GM19238 (cell line): ENCODE data around the gene RBP5.

Source experiments
- DNase-seq: peaks from one replicate; pipeline ENCODE4 v3.0.0; 2011; ENCODE audit warnings: low spot score; ENCODE audit not compliant: insufficient read length

Gene RBP5

DNA sequence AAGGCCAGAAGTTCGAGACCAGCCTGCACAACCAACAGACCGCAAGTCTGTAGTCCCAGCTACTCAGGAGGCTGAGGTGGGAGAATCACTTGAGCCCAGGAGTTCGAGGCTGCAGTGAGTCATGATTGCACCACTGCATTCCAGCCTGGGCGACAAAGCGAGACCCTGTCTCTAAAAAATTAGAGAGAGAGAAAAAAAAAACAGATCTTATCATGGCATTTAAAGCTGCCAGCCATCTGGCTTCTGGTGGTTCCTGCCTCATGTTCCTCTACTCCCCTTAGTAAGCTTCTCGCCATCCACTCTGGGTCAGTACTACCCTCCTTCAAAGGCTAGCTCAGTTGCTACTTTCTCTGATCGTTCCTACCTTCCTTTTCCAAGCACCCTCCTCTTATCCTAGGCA, 17.5 kb upstream of the RBP5 start:
- DNase-seq, result no peak

DNA sequence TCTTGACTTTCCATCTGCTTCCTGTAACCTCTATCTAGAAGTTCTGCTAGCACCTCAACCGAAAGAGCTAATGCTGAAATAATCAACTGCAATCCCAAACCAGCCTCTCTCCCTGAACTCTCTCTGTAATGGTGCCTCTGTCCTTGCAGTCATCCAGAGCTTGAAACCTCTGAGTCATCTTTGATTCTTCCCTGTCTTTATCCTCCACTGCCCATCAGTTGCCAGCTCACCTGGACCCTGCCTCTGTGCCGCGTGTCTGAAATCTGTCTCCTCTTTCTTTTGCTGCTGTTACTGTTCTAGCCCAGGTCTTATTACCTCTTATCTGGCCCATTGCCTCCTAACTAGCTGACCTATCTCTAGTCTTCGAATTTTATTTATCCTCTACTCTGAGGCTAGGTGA, 17.0 kb upstream of the RBP5 start:
- no peak for DNase-seq

DNA sequence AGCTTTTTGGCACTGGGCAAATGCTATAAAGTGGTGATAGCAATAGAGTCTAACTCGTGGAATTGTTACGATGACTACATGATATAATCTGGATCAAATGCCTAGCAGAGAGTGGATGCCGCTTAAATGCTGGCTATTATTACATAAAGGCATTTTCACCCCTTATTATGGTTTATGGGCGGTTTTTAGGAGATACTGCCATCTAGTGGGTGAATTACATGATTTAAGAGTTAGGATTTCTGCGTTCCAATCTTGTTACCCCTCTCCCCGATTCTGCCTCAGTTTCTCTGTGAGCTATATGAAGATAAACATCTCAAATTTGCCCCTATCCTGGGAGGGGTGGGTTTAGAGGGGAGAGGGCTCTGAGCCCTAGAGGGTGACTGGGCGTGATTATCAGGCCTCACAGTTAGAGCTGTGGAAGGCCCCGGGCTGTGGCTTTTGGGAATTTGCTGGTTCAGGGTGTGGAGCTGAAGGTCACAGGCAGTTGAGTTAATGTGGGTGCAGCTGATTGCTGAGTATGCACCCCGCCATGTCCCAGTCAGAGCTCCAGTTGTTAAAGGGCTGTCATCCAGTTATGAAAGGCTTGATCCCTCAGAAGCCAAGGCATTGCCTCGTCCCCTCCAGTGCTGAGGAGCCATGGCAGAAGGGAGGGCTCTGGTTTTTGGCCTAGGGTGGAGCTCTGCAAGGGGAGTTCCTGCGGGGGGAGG, 15.9 kb upstream of the RBP5 start:
- no peak for DNase-seq

DNA sequence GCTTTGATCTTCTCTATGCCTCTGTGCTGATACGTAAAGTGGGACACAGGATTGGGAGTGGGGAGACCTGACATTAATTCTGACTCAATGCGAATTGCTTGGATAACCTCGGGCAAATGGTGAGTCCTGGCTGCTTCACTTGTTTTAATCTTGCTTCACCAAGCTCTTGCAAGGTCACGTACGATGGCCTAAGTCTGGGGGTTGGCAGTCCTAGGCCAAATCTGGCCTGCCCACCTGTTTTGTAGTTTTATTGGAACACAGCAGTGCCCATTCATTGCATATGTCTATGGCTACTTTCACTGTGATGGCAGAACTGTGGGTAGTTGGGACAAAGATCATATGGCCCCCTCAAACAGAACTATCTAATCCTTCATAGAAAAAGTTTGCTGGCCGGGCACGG, 14.9 kb upstream of the RBP5 start:
- no peak for DNase-seq

DNA sequence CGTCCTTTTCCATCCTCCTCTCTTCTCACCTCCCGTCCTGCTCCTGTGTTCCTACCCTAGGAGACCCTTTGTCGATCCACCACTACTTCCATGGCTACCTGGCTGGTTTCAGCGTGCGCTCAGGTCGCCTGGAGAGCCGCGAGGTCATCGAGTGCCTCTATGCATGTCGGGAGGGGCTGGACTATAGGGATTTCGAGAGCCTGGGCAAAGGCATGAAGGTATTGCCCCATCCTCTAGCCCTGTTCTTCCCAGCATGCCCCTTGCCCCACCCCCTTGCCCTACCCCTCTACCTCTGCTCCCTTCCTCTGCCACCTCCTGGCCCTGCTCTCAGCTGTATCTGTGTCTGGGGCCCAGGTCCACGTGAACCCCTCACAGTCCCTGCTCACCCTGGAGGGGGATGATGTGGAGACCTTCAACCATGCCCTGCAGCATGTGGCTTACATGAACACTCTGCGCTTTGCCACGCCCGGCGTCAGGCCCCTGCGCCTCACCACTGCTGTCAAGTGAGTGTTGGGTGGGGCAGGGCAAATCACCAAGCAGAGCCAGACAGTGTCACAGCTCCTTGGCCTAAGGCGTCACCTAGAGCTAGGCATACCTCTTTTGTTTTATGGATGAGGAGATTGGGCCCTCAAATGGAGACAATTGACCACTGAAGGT, 14.2 kb upstream of the RBP5 start:
- no peak for DNase-seq

DNA sequence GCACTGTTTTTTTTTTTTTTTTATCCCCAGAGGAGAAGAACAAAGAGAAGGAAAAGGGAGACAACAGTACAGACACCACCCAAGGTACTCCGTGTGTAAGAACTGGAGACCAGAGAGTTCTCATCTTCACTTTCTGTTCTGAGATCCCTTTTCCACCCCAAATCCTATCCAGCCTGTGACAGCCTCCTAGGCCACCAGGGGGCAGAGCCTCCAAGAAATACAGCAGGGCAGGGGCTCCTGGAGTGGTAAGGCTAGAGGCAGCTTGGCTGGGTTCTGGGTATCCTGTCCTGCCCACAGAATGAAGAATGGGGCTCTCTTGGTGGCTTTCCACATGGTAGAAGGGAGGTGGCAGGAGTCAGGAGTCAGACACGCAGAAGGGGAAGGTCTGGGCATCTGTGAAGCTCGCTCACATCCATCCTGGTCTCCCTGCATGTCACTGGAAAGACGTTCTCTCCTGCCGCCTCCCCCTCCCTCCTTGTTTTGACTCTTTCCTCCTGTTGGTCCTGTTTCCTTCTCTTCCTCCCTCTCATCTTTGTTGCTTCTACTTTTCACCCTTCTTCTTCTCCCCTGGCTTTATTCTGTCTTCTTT, 13.5 kb upstream of the RBP5 start:
- peak; percentile 34 for DNase-seq

DNA sequence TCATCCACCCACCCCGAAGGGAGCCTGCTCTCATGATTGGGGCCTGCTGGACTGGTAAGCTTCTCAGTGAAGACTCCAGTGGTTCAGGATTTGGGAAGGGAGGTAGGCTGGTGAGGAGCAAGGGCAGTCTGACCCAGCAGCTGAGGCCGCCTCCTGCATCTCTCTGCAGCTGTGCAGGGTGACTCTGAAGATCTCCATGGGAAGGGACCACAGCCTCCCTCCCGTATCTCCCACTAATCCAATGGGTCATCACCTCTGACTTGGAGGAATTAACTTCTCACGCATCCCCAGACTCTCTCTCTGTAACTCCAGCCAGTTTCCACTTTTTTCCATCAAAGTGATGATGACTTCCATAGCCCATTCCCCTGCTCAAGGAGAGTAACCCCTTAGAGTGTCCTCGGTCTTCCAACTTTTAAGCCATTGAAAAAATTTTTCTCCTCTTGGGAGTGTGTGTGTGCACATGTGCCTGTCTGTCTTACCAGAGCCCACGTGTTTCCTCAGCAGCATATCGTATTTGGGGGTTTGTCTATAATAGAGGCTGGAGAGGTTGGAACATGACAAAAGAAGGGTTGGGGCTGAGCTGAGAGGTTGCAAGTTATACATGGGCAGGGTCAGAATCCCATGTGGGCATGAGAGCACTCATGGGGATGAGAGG, 12.8 kb upstream of the RBP5 start:
- no peak for DNase-seq

DNA sequence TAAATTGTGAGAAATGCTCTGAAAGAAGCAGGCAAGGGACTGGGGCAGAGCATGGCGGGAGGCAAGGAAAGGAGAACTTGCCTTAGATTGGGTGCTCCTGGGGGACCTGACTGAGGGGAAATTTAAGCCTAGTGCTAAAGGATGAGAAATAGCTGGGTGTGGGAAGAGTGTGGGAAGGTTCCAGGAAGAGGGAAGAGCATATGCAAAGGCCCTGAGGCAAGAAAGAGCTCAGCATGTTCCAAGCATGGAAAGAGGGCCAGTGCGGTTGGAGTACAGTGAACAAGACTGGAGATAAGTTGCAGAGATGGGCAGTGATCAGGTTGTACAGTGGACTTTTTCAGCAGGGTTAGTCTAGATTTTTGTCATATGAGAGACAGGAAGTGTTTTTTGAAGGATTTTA, 10.5 kb upstream of the RBP5 start:
- DNase-seq, result no peak

DNA sequence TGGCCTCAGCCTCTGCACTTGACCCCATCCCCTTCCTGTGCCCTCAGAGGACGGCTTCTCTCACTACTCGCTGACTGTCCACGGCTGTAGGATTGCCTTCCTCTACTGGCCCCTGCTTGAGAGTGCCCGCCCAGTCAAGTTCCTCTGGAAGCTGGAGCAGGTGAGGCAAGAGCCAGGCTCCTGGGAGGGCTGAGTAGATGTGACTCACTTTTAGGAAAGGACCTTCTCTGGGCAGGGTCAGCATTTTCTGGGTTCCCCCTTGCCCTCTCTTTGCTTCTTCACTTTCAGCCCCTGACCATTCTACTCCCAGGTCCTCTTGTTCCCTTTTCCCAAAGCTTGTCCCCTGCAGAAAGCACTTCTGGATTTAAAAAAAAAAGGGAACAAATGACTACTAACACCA, 9.2 kb upstream of the RBP5 start:
- DNase-seq, result no peak

DNA sequence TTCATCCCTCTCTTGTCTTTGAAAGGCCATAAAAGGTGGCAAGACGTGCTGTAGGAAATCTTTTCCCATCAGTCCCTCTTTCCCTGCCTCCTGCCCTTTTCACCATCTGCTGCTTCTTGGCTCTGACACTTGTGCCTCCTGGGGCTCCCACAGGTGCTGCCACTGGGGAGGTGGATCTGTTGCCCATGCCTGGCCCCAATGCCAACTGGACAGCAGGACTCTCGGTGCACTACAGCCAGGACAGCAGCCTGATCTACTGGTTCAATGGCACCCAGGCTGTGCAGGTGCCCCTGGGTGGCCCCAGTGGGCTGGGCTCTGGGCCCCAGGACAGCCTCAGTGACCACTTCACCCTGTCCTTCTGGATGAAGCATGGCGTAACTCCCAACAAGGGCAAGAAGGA, 8.0 kb upstream of the RBP5 start:
- no peak for DNase-seq

DNA sequence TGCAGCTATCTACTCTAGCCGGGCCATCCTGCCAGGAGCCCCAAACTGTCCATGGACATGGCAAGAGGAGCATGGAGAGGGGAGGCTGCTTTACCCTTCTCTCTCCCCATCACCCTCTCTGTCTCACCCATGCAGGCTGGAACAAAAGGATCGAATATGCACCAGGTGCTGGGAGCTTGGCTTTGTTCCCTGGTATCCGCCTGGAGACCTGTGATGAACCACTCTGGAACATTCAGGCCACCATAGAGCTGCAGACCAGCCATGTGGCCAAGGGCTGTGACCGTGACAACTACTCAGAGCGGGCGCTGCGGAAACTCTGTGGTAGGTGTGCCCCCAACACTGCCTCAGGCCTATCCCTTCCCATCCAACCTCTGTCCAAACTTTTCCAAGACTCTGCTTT, 7.4 kb upstream of the RBP5 start:
- no peak for DNase-seq

DNA sequence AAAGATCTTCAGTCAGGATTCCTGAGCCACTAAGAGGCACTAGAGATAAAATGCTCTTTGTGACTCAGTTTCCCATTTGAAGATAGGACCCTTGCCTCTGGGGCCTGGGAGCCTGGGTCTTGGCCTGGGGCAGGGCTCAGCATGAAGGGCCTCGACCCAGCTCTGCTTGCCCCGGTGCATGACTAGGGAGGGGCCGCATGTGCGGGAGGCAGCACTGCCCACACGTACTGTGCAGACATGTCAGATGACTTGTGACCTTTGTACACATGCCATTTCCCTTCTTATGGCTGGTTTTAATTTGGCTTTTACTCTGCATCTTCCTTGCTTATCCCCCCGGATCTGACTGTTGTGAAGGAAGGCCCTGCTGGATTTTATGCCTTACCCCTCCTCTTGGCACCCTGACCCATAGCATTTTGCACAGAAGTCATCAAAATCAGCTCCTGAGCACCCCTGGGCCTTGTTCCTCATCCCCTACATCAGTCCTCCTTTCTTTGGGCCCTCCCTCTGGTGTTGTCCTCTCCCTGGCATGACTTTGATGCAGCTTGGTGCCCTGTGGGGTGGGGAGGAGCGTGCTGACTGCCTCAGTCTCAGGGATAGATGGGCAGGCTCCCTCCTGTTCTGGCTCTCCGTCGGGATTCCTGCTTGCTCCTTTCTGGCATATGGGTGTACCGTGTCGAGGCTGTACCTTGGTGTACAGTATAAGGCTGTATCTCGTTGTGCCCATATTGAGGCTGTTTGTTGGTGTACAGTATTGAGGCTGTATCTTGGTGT, 5.9 kb upstream of the RBP5 start:
- DNase-seq, result no peak

DNA sequence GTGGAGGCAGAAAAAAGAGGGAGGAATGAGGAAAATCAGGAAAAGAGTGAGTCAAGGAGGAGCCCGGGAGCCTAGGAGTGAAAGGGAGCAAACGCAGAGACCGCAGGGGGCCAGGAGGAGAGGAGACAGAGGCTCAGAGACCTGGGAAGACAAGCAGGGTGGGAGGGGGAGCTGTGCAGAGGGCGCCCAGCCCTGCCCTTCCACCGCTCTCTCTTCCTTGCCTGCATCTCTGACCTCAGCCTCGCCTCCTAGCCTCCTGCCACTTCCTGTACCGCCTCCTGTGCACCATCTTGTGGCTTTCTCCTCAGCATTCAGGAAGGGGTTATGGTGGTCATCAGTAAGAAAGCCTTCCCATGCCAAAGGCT, 2.8 kb upstream of the RBP5 start:
- no peak for DNase-seq

DNA sequence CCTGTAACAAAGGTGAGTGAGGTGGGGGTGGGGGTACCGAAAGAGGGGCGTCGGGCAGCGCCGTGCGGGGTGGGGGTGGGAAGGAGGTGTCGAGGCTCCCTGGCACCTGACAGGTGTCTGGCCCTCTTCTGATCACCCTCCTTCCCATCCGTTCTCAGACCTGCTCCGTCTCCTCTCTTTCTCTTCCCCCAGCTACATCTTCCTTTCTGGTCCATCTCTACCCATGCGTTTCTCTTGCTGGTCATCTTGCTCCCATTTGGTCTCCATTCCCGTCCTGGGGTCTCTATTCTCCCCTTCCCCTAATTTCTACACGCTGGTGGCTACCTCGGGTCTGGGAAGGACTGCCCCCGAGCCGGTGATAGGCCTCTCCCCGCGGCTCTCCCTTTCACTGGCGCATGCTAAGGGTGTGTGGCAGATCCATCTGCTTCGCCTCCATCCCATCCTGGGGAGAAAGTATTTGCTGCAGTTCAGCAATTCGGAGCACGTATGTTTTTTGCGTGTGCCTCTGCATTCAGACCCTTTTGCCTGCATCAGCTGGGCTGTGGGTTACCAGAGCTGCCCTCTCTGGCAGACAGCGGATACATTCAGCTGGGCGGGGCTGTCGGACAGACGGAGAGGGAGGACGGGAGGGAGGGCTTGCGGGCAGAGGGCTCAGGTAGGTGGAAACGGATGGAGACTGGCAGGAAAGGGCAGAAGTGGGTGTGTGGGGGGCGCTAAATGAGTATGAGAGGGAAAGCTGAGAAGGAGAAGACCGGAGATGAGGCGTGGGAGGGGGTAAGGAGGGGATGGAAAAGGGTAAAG, 2.2 kb upstream of the RBP5 start:
- DNase-seq, result peak; percentile 37

DNA sequence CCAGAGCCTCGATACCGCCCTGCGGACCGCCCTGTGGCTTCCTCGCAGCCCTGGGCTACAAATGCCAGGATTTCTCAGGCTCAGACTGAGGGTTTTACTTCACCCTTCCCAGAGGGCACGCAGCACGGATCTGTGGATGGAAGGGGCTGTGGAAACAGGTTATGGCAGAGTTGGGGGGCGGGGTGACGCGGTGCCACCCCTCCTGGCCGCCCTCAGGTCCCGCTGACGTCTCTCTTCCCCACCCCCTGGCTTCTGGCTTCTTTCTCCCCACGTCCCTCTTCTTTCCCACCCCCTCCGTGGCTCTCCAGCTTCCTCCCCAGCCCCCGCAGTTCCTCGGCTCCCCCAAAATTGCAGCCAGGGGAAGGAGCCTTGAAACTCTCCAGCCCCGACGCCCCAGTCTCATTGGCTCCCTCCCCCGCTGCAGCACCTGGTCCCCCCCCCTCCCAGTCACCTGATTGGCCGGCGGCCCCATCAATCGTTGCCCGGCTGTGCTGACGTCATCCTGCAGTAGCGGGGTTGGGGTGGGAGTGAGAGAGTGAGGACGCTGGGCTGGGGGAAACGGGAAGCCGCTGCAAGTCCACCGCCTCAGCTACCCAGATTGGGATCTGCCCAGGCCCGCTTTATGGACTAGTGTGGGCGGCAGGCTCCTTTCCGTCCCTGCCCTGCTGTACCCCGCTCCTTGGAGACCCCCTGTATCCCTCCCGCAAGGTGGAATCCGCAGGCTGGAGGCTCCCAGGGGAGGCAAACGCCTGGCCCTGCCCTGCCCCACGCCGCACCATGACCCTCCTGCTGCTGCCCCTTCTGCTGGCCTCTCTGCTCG, 1.4 kb upstream of the RBP5 start, which contains the start of gene CLSTN3:
Gene CLSTN3, plus strand, starts transcription at position 500 of the 820 bp plus-strand sequence. Its CDS starts 278 bp downstream, at position 778.
- peak; percentile 100 for DNase-seq

DNA sequence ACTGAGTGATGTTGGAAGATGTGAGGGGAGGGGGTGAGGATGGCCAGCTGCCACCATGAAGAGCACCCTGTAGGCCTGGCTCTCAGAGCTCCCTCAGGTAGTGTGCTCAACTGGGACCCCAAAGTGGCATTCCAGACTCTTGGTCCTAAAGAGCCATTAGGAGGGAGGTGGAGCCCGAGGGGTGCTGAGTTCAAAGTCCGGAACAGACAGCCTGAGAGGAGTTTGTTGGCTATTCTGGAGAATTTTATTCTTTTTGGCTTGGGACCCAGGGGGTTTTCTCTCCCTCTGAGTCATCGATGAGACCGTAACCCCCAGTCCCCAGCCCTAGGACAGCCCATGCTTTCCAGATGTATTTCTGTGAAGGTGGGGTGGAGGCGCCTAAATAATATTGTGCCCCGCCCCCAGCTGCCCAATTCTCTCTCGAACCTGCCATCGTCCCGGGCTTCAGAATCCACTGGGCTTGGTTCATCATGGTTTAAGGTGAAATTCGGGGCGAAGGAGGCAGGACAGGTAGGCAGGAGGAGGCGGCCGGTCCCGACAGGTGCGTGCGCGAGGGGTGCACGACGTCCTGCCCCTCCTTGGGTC, 690 bp upstream of the RBP5 start:
- no peak for DNase-seq

DNA sequence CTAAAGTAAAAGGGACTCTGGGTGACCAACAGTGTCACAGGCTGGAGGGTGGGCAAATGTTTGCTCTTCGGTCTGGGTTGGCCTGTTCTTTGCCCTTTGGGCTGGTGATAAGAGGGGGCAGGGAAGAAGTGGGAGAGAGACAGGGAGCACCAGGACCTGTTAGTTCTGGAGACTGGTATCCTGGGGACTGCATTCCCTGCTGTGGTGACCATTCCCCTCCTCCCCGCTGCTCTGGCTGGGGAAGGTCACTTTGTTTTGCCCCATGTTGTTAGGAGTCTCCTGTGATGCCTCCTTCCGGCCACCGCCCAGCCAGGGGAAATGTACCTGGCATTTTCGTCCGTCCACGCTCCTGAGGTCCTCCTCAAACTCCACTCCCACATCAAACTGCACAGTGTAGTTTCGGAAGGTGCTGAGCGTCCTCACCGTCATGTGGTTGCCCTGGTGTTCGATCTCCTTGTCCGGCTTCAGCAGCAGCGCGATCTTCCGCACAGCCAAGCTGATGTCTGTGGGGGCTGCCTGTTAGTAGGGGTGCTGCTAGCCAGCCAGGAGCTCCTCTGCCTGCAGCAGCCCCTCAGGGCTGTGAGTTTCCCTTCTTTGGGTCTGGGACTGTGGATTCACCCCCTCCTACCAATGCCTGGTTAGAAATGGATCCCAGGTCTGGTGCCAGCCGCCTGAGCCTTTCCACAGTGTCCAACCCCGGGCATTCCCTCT, 618 bp downstream of the RBP5 start:
- no peak for DNase-seq

DNA sequence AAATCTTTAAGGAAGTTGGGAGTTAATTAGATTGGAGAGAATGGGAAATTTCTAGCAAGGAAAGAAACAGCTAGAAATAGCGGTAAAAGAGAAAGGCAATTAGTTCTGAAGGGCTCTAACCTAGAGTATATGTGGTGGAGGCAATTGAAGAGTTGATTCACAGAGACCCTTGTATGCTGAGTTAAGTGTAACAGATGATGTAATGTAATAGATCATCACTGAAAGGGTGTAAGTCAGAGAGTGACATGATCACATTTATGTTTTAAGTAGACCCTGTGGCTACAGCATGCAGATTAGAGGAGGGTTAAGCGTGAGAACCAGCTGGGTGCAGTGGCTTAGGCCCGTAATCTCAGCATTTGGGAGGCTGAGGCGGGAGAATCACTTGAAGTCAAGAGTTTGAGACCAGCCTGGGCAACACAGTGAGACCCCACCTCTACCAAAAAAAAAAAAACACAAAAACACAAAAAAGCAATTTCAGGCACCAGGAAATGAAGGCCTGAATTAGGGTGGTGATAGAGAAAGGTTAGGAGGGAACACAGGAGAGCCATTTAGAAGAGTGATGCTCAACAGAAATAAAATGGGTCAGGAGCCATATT, 3.0 kb downstream of the RBP5 start:
- DNase-seq, result no peak
